ENCODE results near the gene GJB3.

The GJB3 gene

GRCh38 chr1:34822202-34822601, 41.2 kb downstream of the GJB3 start:
- no peak for DNase-seq (ENCODE audit: low read depth in 2 of 3, low spot score in 1 of 3)

GRCh38 chr1:34824817-34825454, 43.9 kb downstream of the GJB3 start:
- DNase-seq (ENCODE audit: low read depth in 2 of 3, low spot score in 1 of 3) = no peak

GRCh38 chr1:34825455-34826091, 44.6 kb downstream of the GJB3 start:
- DNase-seq (ENCODE audit: low read depth in 2 of 3, low spot score in 1 of 3) = no peak

- no peak for DNase-seq (ENCODE audit: low read depth in 2 of 3, low spot score in 1 of 3)
Measured at GRCh38 chr1:34827341-34827941, 46.4 kb downstream of the GJB3 start.

GRCh38 chr1:34828611-34829010, 47.6 kb downstream of the GJB3 start:
- no peak for DNase-seq (ENCODE audit: low read depth in 2 of 3, low spot score in 1 of 3)

GRCh38 chr1:34829250-34829649, 48.2 kb downstream of the GJB3 start:
- no peak for DNase-seq (ENCODE audit: low read depth in 2 of 3, low spot score in 1 of 3)

GRCh38 chr1:34831721-34832246, 50.8 kb downstream of the GJB3 start:
- DNase-seq (ENCODE audit: low read depth in 2 of 3, low spot score in 1 of 3) = no peak

GRCh38 chr1:34833711-34834110, 52.7 kb downstream of the GJB3 start:
- DNase-seq (ENCODE audit: low read depth in 2 of 3, low spot score in 1 of 3) = no peak
